Measurements from ENCODE around the gene ZC3H12D.
A peak's percentile ranks its signal among the peaks of the same experiment; 100 is the strongest.
"Not testable (repeated sequence)": the region's sequence is repeated elsewhere in the genome, so short reads cannot be mapped to it uniquely, and the experiment has no call there.

ZC3H12D gene

GRCh38 chr6:149484733-149485700, at the start of gene ZC3H12D:
TSS of gene ZC3H12D (minus strand) at chr6:149485014. CDS start at chr6:149474543, 10,471 bp downstream.
- peak; percentile 20 for DNase-seq (ENCODE audit: low spot score)

GRCh38 chr6:149529650-149530049, 44.8 kb upstream of the ZC3H12D start:
- DNase-seq (ENCODE audit: low spot score), result no peak

- no peak for DNase-seq (ENCODE audit: low spot score)
These were observed 30.7 kb upstream of the ZC3H12D start for GRCh38 chr6:149515494-149515893.

- no peak for DNase-seq (ENCODE audit: low spot score)
These were observed 29.1 kb upstream of the ZC3H12D start for GRCh38 chr6:149513915-149514314.

GRCh38 chr6:149510793-149511512, 26.1 kb upstream of the ZC3H12D start:
- DNase-seq (ENCODE audit: low spot score), result no peak

GRCh38 chr6:149508485-149508884, 23.7 kb upstream of the ZC3H12D start:
- DNase-seq (ENCODE audit: low spot score), result no peak

- DNase-seq (ENCODE audit: low spot score), result no peak
These were observed 19.1 kb upstream of the ZC3H12D start for GRCh38 chr6:149503872-149504271.

- DNase-seq (ENCODE audit: low spot score), result no peak
These were observed 18.5 kb upstream of the ZC3H12D start for GRCh38 chr6:149503276-149503675.

GRCh38 chr6:149501768-149502167, 17.0 kb upstream of the ZC3H12D start:
- no peak for DNase-seq (ENCODE audit: low spot score)

- no peak for DNase-seq (ENCODE audit: low spot score)
These were observed 16.4 kb upstream of the ZC3H12D start for GRCh38 chr6:149501201-149501600.

GRCh38 chr6:149500096-149500495, 15.3 kb upstream of the ZC3H12D start:
- DNase-seq (ENCODE audit: low spot score), result no peak

- peak; percentile 46 for DNase-seq (ENCODE audit: low spot score)
These were observed 14.3 kb upstream of the ZC3H12D start for GRCh38 chr6:149499066-149499465.

- no peak for DNase-seq (ENCODE audit: low spot score)
These were observed 12.6 kb upstream of the ZC3H12D start for GRCh38 chr6:149497365-149497764.

GRCh38 chr6:149496597-149496996, 11.8 kb upstream of the ZC3H12D start:
- DNase-seq (ENCODE audit: low spot score), result not testable (repeated sequence)

- DNase-seq (ENCODE audit: low spot score), result not testable (repeated sequence)
These were observed 10.7 kb upstream of the ZC3H12D start for GRCh38 chr6:149495349-149496016.

- not testable (repeated sequence) for DNase-seq (ENCODE audit: low spot score)
These were observed 10.0 kb upstream of the ZC3H12D start for GRCh38 chr6:149494810-149495209.

GRCh38 chr6:149493761-149494320, 9.0 kb upstream of the ZC3H12D start:
- DNase-seq (ENCODE audit: low spot score), result no peak

- DNase-seq (ENCODE audit: low spot score), result no peak
These were observed 8.1 kb upstream of the ZC3H12D start for GRCh38 chr6:149492798-149493343.

GRCh38 chr6:149489967-149490366, 5.2 kb upstream of the ZC3H12D start:
- no peak for DNase-seq (ENCODE audit: low spot score)

- no peak for DNase-seq (ENCODE audit: low spot score)
These were observed 4.0 kb upstream of the ZC3H12D start for GRCh38 chr6:149488815-149489214.

GRCh38 chr6:149487316-149487715, 2.5 kb upstream of the ZC3H12D start:
- no peak for DNase-seq (ENCODE audit: low spot score)

All from RKO (cell line).